D341Med (cell line): ENCODE data around the gene TOX2.

Source experiments
- DNase-seq: peaks from one replicate; pipeline ENCODE4 v3.0.0; 2012; ENCODE audit warnings: low spot score

The TOX2 gene

DNA sequence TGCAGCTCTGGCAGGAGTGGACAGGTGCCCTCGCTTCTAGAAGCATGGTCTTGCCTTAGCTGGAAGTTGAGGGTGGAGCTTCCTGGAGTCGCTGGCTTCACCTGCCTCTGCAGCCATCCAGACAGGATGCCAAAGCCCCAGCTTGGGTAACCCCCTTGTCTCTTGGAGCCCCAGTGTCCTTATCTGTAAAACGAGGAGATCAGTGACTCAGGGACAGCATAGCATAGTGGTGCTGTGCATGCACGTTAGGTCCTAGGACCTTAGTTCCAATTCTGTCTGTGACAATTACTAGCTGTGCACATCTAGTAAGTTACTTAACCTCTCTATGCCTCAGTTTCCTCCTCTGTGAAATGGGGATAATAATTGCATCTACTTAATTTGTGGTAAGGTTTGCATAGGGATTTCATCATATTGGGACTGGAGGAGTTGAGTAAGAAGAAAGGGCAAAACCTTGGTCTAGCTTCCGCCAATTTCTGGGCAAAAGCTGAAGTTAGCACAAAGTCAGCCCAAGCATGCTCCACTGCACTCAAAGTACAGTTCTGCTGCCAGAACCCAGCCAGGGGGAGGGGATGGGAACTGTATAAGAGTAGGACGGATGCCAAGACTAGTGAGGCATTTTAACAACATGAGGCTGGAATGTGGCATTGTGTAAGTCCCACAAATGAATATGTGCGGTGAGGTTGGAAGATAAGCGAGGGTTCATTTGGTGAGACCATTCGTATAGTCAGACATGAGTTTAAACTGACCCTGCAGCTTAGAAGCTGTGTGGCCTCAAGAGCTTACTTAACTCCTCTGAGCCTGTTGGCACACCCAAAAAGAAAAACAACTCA lies 24.5 kb downstream of the TOX2 start:
- no peak for DNase-seq

- DNase-seq, result no peak
Measured at GRCh38 chr20:43939762-43940121, 25.1 kb downstream of the TOX2 start.

- no peak for DNase-seq
Measured at GRCh38 chr20:43940518-43941225, 26.0 kb downstream of the TOX2 start.

GRCh38 chr20:43941476-43942200 lies 27.0 kb downstream of the TOX2 start:
- DNase-seq, result no peak

- DNase-seq, result no peak
Measured at GRCh38 chr20:43942201-43942590, 27.5 kb downstream of the TOX2 start.

- no peak for DNase-seq
Measured at GRCh38 chr20:43942667-43943285, 28.1 kb downstream of the TOX2 start.

- no peak for DNase-seq
Measured at GRCh38 chr20:43943725-43944124, 29.1 kb downstream of the TOX2 start.

DNA sequence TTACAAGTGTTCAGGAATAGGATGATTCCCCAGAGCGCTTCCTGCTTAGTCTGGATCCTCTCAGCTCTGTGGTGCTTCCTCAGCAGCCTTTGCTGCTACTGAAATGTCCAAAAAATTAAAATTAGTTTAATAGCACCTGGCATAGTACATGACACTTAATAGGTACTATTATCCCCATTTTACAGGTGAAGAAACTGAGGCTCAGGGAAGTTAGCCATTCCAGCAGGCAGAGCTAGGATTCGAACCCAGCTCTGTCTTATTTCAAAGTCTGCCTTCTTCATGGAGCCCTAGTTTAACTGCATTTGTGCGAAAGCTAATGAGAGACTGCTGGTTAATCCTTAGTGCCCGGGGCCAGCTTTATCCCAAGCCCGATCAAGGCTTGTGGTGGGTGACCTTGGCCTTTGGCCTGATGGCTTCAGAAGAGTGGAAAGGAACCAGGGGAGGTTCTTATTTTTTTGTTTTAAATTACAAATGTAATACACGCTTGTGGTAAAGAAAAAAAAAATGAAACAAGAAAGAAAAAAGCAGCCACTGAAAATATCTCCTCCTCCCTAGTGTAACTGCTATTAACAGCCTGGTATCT lies 30.1 kb downstream of the TOX2 start:
- DNase-seq, result no peak

- DNase-seq, result no peak
Measured at GRCh38 chr20:43945391-43946205, 30.9 kb downstream of the TOX2 start.

DNA sequence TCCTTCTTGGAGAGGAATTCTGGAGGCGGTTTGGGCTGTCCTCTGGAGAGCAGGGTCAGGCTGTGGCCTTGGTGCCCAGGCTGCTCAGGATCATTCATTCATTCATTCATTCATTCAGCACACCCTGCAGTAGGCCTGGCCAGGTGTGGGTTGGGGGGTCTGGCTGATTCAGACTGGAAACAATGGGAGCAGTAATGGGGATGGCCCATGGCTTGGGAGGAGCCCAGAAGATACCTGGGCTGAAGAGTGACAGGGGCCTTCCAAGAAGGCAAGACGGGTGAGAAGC lies 31.5 kb downstream of the TOX2 start:
- DNase-seq, result no peak

DNA sequence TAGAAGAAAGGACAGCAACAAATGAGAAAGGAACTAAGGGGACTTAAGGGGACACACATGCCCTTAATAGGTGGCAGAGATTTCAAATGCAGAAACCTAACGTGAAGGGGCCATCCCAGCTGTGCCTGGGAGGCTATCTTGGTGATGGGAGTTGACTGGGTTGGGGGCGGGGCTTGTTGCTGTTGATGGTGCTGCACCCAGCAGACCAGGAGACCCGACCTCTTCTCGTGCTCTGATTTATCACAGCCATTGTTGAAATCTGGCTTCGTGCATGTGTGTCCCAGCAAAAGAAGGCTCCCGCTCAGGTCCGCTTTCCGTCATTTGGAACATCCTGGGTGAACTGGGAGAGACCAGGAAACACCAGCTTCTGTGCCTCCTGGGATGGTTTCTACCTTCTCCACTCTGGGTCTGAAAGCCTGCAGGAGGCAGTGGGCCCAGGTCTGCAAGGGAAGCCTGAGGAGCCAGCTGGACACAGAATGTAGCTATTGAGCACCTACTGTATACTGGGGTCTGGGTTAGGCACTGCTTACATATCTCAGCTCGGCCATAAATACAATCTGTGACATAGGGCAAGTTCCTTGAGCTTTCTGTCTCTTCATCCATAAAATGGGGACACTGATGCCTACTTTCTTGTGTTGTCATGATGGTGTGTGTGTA lies 32.1 kb downstream of the TOX2 start:
- no peak for DNase-seq

GRCh38 chr20:43947316-43947710 lies 32.7 kb downstream of the TOX2 start:
- no peak for DNase-seq

- no peak for DNase-seq
Measured at GRCh38 chr20:43948455-43948854, 33.8 kb downstream of the TOX2 start.

DNA sequence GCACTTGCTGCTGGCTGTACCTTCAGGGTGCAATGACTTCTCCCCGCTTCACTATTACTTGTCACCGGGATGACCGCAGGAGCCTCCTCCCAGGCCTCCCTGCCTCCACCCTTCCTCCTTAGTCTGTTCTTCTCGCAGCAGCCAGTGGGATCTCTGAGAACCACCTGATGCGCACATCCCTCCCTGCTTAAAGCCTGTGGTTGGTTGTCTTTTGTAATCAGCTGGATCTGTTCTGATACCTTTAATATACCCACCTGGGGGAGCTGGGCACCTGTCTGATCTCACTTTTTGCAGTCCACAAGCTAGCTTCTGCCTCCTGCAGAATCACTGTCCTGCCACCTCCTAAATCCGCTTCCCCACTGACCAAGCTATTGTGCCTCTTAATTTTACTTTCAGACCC lies 34.6 kb downstream of the TOX2 start:
- no peak for DNase-seq

GRCh38 chr20:43949741-43950618 lies 35.3 kb downstream of the TOX2 start:
- DNase-seq, result no peak

- no peak for DNase-seq
Measured at GRCh38 chr20:43953919-43954592, 39.4 kb downstream of the TOX2 start.

GRCh38 chr20:43954704-43955061 lies 40.0 kb downstream of the TOX2 start:
- DNase-seq, result no peak

DNA sequence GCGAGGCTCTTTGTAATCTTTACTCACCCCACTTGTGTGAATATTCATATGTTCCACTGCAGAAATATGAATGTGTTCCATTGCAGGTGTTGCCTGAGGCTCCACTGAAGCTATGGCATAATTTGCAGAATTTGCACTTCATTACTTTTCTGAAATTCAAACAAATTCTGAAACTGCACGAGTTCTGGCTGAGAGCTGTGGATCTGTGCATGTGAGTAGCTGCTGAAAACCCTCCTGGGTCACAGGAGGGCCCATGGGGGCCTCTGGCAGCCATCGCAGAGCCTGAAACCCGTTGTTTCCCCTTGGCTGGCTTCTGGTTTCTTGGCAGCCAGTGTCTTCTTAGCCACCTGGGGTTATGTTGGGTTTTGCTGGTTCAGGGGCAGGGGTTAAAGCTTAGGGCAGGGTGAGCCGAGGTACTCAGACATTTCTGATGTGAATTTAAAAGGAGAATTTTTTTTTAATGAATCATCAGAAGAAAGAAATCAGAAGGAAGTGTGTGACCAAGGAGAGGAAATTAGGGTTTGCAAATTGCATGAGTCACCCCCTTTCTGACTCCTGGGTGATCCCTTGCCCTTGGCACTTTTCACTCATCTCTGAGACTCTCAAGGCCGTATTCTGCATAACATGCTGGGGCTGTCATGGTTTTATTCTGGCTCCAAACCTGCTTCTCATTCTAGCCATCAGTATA lies 40.6 kb downstream of the TOX2 start:
- DNase-seq, result no peak

DNA sequence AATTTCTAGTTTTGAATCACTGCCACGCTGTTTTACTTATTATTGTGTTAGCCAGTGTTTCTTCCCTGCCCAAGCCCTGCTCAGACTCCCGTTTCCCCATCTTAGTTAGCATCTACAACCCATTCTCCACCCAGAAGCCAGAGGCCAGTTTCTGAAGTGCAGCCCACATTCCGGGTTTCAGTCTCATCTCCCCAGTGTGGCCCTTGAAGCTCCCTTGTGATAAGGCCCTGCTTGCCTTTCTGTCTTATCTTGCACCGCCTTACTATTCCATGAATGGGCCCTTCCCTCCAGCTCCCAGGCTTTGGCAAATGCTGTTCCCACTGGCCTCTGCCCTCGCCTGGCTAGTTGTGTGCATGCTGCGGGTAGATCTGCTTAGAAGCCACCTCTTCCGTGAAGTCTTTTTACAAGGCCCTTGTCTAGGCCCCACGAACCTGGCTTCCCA lies 41.1 kb downstream of the TOX2 start:
- no peak for DNase-seq
